ENCODE data around the gene RABGAP1.
A peak's percentile ranks its signal among the peaks of the same experiment; 100 is the strongest.

Gene RABGAP1

DNA sequence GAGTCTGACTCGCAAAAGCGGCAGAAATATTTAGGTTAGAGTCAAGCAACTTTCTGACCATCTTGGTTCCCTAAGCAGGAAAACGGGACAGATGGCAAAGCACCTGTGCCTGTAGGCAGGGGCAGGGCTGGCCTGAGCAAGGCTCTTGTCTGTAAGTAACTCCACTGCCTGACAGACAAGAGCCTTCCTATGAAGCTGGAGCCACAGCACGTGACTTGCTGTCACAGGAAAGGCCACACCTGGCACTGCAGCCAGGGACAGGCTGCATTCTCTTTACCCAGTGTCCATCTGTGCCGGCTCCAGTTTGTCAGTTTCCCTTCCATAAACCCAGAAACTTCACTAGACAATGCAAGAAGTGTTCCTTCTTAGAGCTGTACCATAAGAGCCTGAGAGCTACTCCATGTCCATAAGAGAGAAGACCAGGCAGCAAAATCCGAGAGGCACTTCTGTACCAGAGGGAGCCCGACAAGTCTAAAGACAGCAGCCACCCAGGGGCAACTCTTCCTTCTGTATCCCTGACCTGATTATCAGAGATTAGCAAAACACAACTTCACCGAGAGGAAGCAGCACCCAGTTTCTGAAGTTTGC, 170.7 kb downstream of the RABGAP1 start:
- TF ChIP-seq, protein P1, sequence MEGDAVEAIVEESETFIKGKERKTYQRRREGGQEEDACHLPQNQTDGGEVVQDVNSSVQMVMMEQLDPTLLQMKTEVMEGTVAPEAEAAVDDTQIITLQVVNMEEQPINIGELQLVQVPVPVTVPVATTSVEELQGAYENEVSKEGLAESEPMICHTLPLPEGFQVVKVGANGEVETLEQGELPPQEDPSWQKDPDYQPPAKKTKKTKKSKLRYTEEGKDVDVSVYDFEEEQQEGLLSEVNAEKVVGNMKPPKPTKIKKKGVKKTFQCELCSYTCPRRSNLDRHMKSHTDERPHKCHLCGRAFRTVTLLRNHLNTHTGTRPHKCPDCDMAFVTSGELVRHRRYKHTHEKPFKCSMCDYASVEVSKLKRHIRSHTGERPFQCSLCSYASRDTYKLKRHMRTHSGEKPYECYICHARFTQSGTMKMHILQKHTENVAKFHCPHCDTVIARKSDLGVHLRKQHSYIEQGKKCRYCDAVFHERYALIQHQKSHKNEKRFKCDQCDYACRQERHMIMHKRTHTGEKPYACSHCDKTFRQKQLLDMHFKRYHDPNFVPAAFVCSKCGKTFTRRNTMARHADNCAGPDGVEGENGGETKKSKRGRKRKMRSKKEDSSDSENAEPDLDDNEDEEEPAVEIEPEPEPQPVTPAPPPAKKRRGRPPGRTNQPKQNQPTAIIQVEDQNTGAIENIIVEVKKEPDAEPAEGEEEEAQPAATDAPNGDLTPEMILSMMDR (IDR thresholded peaks at IDR 0.05; ENCODE audit: insufficient read depth, low read depth, low read length, missing control alignments), result no peak
- peak; percentile 19 for DNase-seq (ENCODE audit: low read depth)
- no peak overlapping the region for H3K4me3 ChIP-seq (ENCODE audit: low read length)

DNA sequence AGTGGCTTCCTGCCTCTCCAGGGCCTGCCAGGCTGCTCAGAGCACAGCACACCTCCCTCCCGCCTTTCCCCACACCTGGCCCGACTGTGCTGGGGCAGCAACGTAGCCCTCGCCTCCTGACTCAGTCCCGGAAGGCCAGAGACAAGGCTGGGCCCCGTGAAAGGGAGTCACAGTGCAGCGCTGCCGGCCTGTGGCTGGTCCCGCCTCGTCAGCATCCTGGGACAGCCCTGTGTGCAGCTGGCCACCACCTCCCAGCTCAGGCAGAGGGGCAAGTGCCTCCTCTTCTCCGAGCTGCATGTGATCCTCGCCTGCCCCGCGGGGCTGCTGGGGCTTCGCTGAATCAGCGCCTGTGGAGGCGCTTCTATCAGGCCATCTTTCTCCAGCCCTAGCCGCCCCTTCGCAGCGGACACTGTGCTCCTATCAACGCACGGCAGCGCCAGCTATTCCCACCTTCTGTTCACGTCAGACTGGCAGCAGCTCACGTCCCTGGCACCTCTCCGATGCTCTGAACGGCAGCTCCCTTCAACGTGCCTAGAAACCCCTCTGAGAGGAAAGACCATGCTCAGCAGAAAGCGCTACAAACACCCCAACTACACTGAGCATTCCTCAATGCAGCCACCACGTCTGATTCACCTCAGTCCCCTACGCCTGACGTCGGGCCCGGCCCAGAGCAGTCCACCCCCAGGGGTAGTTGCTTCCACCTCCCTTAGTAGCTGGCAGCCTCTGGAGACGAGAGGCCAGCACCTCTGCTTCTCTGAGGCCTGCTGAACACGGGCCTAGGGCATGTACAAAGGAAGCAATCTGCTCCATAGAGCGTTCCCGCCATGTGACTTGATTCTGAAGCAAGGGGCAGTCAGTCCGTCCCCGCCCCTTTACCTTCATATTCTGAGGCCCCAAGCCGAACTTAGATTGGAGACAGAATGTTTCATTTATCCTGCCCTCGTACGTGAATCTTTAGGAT, 171.5 kb downstream of the RABGAP1 start:
- H3K4me3 ChIP-seq (ENCODE audit: low read length), result no peak overlapping the region
- TF ChIP-seq, protein P1 (IDR thresholded peaks at IDR 0.05; ENCODE audit: insufficient read depth, low read depth, low read length, missing control alignments), result no peak
- peak; percentile 59 for DNase-seq (ENCODE audit: low read depth)

DNA sequence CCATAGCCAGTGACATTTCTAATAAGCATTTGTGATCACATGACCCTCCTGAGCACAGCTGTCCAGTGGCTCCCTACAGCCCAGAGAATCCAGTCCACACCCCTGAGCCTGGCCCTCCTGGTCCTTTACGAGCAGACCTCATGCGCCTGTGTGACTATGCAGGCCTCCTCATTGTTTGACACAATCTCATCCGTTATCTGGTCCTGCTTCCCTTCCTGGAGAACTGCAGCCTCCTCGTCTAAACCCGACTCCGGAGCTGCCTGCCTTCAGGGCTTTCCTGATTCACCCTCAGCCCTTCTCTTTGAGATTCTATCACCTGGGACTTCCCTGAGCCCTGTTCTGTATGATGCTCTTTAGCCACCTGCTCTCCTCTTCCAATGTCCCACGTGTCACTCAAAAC, 172.4 kb downstream of the RABGAP1 start:
- no peak overlapping the region for H3K4me3 ChIP-seq (ENCODE audit: low read length)
- DNase-seq (ENCODE audit: low read depth), result no peak
- TF ChIP-seq, protein P1 (IDR thresholded peaks at IDR 0.05; ENCODE audit: insufficient read depth, low read depth, low read length, missing control alignments), result no peak

DNA sequence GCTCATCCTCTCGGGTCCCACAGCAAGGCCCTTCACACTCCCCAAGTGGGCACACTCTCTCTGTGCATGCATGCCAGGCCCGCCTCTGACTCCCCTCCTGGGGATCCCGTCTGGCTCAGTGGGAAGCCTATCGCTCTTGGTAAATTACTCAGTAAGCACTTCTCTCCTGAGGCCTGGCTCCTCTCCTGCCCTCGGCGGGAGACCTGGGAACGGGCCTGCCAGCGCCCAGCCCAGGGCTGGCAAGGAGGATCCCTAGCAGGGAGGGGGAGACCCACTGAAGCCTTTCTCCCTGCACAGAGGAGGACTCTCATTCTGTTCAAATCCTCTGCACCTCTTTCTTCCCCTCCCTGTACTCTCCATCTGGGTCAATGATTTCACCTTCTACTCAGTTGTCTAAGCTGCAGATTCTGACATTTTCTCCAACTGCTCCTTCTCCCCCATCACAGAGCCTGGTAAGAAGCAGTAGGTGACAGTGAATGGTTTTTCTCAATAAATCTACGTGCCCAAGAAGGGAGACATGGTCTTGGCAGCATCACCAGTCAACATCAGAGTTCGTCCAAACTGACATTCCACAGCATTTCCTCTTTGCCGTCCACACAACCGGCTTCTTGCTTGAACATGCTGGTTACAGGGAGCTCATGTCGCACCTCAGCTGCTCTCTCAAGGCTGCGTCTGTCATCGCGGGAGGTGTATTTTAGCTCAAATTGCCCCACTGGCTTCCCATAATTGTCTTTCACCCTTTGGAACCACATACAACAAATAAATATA, 174.5 kb downstream of the RABGAP1 start:
- TF ChIP-seq, protein P1 (IDR thresholded peaks at IDR 0.05; ENCODE audit: insufficient read depth, low read depth, low read length, missing control alignments), result no peak
- H3K4me3 ChIP-seq (ENCODE audit: low read length), result no peak overlapping the region
- DNase-seq (ENCODE audit: low read depth), result no peak

DNA sequence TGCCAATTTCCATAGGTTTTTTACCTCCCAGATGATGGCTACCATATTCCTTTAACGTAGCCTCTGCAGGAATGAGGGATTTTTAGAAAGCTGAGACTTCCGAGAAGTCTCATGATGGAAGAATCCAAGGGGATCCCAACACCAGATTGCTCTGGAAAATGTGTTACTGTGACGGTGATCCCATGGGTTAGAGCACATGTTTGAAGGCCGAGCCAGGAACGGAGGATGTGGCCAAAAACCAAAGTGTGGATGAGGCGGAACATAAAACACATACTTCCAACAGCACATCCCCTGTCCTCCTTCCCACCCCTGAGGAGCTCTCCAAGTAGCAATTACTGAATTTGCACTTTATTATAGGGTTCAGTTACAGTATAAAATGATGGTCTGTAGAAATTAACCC, 175.2 kb downstream of the RABGAP1 start:
- DNase-seq (ENCODE audit: low read depth), result no peak
- H3K4me3 ChIP-seq (ENCODE audit: low read length), result no peak overlapping the region
- TF ChIP-seq, protein P1 (IDR thresholded peaks at IDR 0.05; ENCODE audit: insufficient read depth, low read depth, low read length, missing control alignments), result no peak

DNA sequence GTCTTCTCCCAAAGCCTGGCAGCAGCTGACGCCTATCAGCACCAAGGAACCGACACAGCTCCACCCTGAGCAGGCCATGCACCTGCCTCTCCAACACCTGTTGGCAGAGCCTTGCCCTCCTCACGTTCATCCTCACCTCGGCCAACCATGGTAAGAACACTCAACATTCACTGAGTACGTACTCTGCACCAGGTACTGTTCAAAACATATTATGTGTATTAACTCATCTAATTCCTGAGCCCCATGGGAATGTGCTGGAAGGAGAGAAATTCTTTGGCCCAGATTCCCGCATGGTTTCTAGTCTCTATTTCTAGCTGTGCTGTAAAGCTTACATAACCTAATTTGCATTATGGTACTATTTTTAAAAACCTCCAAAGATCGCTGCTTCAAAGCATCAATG, 178.7 kb downstream of the RABGAP1 start:
- TF ChIP-seq, protein P1 (IDR thresholded peaks at IDR 0.05; ENCODE audit: insufficient read depth, low read depth, low read length, missing control alignments), result no peak
- H3K4me3 ChIP-seq (ENCODE audit: low read length), result no peak overlapping the region
- no peak for DNase-seq (ENCODE audit: low read depth)

Data from epithelial cell of esophagus (primary cell).